Measurements from ENCODE around the gene DNAJA3. TPM values are rescaled to one million over a fixed set of nuclear protein-coding genes. Genes with fewer than 3 reads are reported as not detected.

DNAJA3 gene
- polyA plus RNA-seq, 5 donors = 30.6 to 39.5 (median 36.1) TPM

- DNase-seq = no peak
Observed at GRCh38 chr16:4501071-4501478, 75.4 kb downstream of the DNAJA3 start.

GRCh38 chr16:4505356-4506147 lies 79.9 kb downstream of the DNAJA3 start:
- no peak for DNase-seq

Other genes with a start within 250 kb of the DNAJA3 start
- gene SRL, start 183.8 kb upstream of the DNAJA3 start, polyA plus RNA-seq (ENCODE audit: insufficient read depth in 1 of 5, insufficient read length in 5 of 5, low replicate concordance in 1 of 5) = 10 to 100 TPM in 1 of 5 donors, 1 to 10 TPM in 4; 4.4 to 25.9 (median 5.7) TPM
- gene TFAP4, start 152.8 kb upstream of the DNAJA3 start, polyA plus RNA-seq (ENCODE audit: insufficient read depth in 1 of 5, insufficient read length in 5 of 5, low replicate concordance in 1 of 5) = 10 to 100 TPM; 15.4 to 26.4 (median 19.5) TPM
- 10 to 100 TPM; 13.7 to 35.3 (median 22.8) TPM for gene GLIS2, start 109.8 kb upstream of the DNAJA3 start, polyA plus RNA-seq (ENCODE audit: insufficient read depth in 1 of 5, insufficient read length in 5 of 5, low replicate concordance in 1 of 5)
- 10 to 100 TPM; 15.0 to 36.9 (median 26.0) TPM for gene PAM16, start 74.5 kb upstream of the DNAJA3 start, polyA plus RNA-seq (ENCODE audit: insufficient read depth in 1 of 5, insufficient read length in 5 of 5, low replicate concordance in 1 of 5)
- gene VASN, start 54.0 kb upstream of the DNAJA3 start, polyA plus RNA-seq (ENCODE audit: insufficient read depth in 1 of 5, insufficient read length in 5 of 5, low replicate concordance in 1 of 5) = 10 to 100 TPM; 10.3 to 24.3 (median 17.1) TPM
- gene CORO7, start 9.3 kb upstream of the DNAJA3 start, polyA plus RNA-seq (ENCODE audit: insufficient read depth in 1 of 5, insufficient read length in 5 of 5, low replicate concordance in 1 of 5) = 10 to 100 TPM; 13.9 to 26.1 (median 18.5) TPM
- gene NMRAL1, start 48.8 kb downstream of the DNAJA3 start, polyA plus RNA-seq (ENCODE audit: insufficient read depth in 1 of 5, insufficient read length in 5 of 5, low replicate concordance in 1 of 5) = 10 to 100 TPM; 32.9 to 51.1 (median 42.7) TPM
- gene HMOX2, start 50.5 kb downstream of the DNAJA3 start, polyA plus RNA-seq (ENCODE audit: insufficient read depth in 1 of 5, insufficient read length in 5 of 5, low replicate concordance in 1 of 5) = 10 to 100 TPM; 38.7 to 57.1 (median 39.5) TPM
- 10 to 100 TPM; 17.1 to 29.3 (median 19.1) TPM for gene CDIP1, start 112.9 kb downstream of the DNAJA3 start, polyA plus RNA-seq (ENCODE audit: insufficient read depth in 1 of 5, insufficient read length in 5 of 5, low replicate concordance in 1 of 5)
- under 1 TPM; 0.27 to 0.54 (median 0.33) TPM for gene C16orf96, start 130.5 kb downstream of the DNAJA3 start, polyA plus RNA-seq (ENCODE audit: insufficient read depth in 1 of 5, insufficient read length in 5 of 5, low replicate concordance in 1 of 5)
- gene UBALD1, start 189.0 kb downstream of the DNAJA3 start, polyA plus RNA-seq (ENCODE audit: insufficient read depth in 1 of 5, insufficient read length in 5 of 5, low replicate concordance in 1 of 5) = 10 to 100 TPM; 10.2 to 34.0 (median 18.5) TPM
- 10 to 100 TPM; 38.2 to 87.7 (median 58.2) TPM for gene MGRN1, start 199.0 kb downstream of the DNAJA3 start, polyA plus RNA-seq (ENCODE audit: insufficient read depth in 1 of 5, insufficient read length in 5 of 5, low replicate concordance in 1 of 5)